ENCODE measurements around the gene TIAM2.

Gene TIAM2

DNA sequence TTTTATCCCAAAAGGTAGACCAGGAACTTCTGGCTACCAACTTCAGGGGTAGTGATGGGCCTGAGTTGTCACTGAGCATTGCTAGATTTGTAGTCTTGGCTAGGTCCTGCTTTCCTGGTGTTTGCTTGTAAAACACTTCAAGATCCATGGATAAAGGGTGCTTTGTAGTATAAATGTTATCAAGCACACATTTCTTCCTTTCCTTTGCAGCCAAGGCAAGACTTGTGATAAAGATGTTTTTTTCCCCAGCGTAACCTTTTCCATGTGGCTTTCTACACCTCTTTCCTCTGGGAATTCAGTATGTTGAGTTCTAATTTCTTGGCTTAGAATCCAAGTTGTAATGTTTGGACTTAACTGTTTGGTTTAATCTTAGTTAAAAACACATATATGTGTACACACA, 145.9 kb downstream of the TIAM2 start:
- Mint-ChIP-seq H3K36me3 (ENCODE audit: low read depth) (peaks cover 12% of the 10 kb centered on the region), H3K4me1 (ENCODE audit: low read depth) (peaks cover 24% of the 10 kb centered on the region), H3K4me3 (no peak overlapping the region), H3K27me3 (ENCODE audit: low read depth) (no peaks in the 10 kb centered on the region), H3K27ac (no peak overlapping the region), H3K9me3 (no peaks in the 10 kb centered on the region)
- no peak for DNase-seq (ENCODE audit: low spot score)

DNA sequence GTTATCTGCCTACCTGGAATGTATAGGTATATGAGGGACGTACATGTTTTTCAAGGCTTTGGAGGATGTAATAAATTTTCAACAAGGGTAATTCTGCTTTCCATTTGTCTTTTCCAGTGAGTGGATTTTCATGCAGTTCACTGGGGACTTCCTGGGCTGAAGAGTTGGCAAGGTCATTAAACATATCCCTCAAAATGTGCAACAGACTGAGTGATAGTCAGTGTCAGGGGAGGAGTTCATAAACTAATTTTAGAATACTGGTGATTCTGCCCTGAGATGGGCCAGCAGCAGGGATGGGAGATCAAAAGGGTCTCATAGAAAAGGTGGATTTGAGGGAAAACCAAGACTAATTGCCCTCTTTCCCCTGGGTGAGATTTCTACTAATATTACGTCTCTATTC, 146.4 kb downstream of the TIAM2 start:
- Mint-ChIP-seq H3K36me3 (ENCODE audit: low read depth) (peaks cover 12% of the 10 kb centered on the region), H3K4me3 (no peak overlapping the region), H3K9me3 (no peaks in the 10 kb centered on the region), H3K4me1 (ENCODE audit: low read depth) (peaks cover 24% of the 10 kb centered on the region), H3K27me3 (ENCODE audit: low read depth) (no peaks in the 10 kb centered on the region), H3K27ac (no peak overlapping the region)
- no peak for DNase-seq (ENCODE audit: low spot score)

DNA sequence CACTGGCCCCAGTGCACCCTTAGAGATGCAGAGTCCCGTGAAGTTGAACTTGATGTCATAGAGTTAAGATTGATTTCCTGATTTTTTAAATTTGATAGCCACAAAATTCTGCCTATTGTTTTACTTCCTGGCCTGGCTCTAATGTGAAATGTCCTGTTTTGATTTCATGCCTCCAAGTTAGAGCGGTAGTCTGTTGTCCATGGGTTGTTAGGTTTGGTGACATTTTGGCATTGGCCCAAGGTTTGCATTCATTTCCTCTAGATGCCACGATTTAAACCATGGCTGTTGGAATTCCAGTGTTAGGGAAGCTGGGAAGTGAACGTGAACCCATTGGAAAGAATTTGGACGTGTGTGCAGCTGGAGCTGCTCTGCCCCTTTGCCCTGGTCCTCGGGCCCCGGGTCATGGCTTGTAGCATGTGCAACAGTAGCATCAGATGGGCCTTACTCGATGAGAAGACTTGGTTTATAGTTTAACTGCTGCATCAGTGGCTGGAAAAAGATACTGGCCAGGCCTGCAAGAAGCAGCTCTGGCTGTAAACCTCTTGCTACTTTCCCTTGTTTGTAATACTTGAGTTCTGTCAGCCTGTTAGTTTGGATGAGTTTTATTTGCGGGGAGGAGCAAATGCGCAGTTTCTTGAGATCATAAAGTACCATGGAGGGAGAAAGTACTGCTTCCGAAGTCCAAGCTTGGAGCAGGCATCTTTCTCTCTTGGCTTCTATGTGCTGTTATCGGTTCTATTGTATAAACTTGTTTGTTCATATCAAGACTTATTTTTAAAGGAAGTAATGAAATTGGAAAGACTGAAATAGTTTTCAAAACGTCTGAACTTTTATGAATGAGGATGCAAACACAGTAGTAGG, 147.3 kb downstream of the TIAM2 start:
- peak overlapping the region; percentile 93 for H3K27ac Mint-ChIP-seq

DNA sequence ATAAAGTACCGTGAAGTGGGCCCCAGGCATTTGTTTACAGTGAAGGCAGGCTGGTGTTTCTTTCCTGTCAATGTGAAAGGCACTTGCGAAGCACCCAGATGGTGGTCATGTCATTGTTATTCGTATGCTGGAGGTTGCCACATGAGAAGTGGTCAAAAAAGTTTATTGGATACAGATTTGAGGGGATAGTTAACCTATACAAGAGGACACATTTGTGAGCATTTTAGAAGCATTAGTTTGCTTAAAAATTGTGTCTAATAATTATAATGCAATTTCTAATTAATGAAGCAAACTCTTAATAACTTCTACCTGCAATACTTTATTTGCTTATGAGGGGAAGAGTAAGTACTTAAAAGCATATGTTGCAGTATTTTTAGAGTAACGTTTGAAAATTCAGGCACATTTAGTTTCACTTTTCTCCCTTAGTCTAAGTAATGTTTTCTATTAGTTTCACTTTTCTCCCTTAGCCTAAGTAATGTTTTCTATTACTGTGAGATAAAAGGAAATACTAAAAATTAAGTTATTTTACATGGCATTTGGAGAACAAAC, 148.0 kb downstream of the TIAM2 start:
- no peaks in the 10 kb centered on the region for H3K27me3 Mint-ChIP-seq (ENCODE audit: low read depth)
- H3K4me1 Mint-ChIP-seq (ENCODE audit: low read depth) = peaks cover 27% of the 10 kb centered on the region
- no peak for DNase-seq (ENCODE audit: low spot score)
- peak overlapping the region; percentile 78 for H3K4me3 Mint-ChIP-seq
- H3K27ac Mint-ChIP-seq = peak overlapping the region; percentile 93
- peaks cover 14% of the 10 kb centered on the region for H3K36me3 Mint-ChIP-seq (ENCODE audit: low read depth)
- no peaks in the 10 kb centered on the region for H3K9me3 Mint-ChIP-seq

More for the DNA sequence above, 147.3 kb downstream of the TIAM2 start:
- Mint-ChIP-seq H3K4me3 (peak overlapping the region; percentile 78), H3K9me3 (no peaks in the 10 kb centered on the region), H3K27me3 (ENCODE audit: low read depth) (no peaks in the 10 kb centered on the region), H3K36me3 (ENCODE audit: low read depth) (peaks cover 12% of the 10 kb centered on the region), H3K4me1 (ENCODE audit: low read depth) (peaks cover 24% of the 10 kb centered on the region)
- no peak for DNase-seq (ENCODE audit: low spot score)

DNA sequence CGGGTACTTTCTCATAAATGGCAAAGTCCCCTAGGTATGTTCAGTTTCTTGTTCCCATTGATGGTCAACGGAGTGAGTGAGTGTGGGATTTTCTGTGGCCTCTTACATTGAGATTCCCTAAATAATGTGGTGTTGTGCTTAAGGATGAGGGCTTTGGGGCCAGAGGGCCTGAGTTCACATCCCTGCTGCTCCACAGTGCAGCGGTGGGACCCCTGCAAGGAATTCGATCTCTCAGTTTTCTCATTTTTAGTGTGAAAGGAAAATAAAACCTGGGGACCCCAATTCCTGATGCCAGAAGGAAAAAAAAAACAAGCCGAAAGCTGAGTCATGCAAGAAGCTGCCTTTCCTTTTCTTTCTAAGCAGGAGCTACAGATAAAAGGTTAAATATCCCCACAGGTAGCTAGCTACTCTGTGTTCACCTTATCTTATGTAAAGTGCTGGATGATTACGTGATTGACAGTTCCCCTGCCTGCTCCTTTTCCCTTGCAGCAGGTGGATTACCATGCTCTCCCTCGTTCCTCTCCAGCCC, 148.5 kb downstream of the TIAM2 start:
- Mint-ChIP-seq H3K4me1 (ENCODE audit: low read depth) (peaks cover 31% of the 10 kb centered on the region), H3K4me3 (peak overlapping the region; percentile 78), H3K27ac (peak overlapping the region; percentile 93), H3K36me3 (ENCODE audit: low read depth) (peaks cover 16% of the 10 kb centered on the region), H3K27me3 (ENCODE audit: low read depth) (no peaks in the 10 kb centered on the region), H3K9me3 (no peaks in the 10 kb centered on the region)
- DNase-seq (ENCODE audit: low spot score) = no peak

DNA sequence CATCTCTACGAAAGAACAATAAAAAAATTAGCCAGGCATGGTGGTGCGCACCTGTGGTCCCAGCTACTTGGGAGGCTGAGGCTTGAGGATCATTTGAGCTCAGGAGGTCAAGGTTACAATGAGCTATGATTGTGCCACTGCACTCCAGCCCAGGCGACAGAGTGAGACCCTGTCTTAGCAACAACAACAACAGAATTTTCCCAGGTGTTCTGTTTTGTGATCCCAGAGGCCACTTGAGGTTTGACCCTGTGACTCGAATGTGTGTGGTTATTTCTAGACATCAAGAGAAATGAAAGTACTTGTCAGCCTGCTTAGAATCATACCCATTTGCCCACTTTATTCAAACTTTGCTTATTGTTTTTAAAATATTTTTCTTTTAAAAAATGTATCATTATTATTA, 151.1 kb downstream of the TIAM2 start:
- Mint-ChIP-seq H3K27ac (no peak overlapping the region), H3K9me3 (no peaks in the 10 kb centered on the region), H3K36me3 (ENCODE audit: low read depth) (peaks cover 18% of the 10 kb centered on the region), H3K4me1 (ENCODE audit: low read depth) (peaks cover 39% of the 10 kb centered on the region), H3K4me3 (no peak overlapping the region), H3K27me3 (ENCODE audit: low read depth) (no peaks in the 10 kb centered on the region)
- no peak for DNase-seq (ENCODE audit: low spot score)

DNA sequence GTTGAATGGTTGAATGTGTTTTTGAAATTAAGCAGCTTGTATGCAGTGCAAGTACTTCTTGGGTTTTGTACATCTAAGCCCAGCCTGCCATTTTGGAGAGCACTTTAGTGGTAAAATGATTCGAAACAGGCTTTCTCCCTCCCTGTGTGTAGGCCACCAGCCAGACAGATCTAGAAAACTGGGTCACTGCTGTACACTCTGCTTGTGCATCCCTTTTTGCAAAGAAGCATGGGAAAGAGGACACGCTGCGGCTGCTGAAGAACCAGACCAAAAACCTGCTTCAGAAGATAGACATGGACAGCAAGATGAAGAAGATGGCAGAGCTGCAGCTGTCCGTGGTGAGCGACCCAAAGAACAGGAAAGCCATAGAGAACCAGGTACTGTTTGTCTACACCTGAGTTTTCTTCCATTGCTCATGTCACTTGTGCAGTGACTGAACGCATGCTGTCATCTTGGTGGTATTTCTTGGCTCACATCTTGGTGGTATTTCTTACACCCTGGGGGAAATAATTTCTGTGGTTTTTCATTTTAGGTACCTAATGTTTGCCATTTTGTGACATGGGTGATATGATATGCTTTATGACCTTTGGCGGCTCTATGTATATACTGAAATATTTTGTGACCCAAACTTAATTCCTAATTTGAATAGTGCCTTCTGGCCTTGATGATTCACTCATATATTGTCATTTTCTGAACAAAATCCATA, 153.0 kb downstream of the TIAM2 start:
- Mint-ChIP-seq H3K27me3 (ENCODE audit: low read depth) (no peaks in the 10 kb centered on the region), H3K36me3 (ENCODE audit: low read depth) (peaks cover 15% of the 10 kb centered on the region), H3K9me3 (no peaks in the 10 kb centered on the region), H3K4me3 (no peak overlapping the region), H3K27ac (no peak overlapping the region), H3K4me1 (ENCODE audit: low read depth) (peaks cover 36% of the 10 kb centered on the region)
- DNase-seq (ENCODE audit: low spot score) = no peak

DNA sequence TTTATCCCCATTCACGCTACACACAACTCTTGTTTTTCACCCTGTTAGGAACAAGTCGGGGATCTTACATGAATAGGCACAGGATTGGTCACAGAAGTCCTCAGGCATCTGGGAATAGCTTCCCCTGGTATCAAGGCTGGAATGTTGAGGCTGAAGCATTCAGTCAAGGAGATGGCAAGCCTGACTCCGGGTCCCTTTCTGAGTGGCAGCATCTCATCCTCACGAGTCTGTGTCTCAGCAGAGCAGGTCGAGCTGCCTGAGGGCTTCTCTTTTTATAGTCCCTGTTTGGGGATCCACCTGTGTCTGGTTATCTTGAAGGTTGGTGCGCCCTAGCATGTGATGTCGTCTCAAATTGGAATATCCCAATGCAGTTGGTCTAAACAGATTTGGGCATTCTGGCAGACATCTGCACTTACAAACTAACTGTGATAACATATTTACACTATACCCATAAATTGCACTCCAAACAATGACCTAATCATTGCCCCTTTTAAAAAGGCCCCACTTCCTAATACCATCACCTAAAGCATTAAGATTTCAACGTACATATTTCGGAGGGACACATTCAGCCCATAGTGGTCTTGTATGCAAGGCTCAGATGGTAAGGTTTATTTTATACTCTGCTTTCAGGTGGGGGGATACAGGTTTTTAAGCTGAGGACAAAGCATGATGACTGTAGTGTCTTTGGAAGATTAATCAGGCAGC, 156.0 kb downstream of the TIAM2 start:
- no peak overlapping the region for H3K27ac Mint-ChIP-seq
- no peaks in the 10 kb centered on the region for H3K9me3 Mint-ChIP-seq
- H3K27me3 Mint-ChIP-seq (ENCODE audit: low read depth) = no peaks in the 10 kb centered on the region
- H3K36me3 Mint-ChIP-seq (ENCODE audit: low read depth) = peaks cover 8% of the 10 kb centered on the region
- H3K4me1 Mint-ChIP-seq (ENCODE audit: low read depth) = peaks cover 53% of the 10 kb centered on the region
- DNase-seq (ENCODE audit: low spot score) = no peak
- no peak overlapping the region for H3K4me3 Mint-ChIP-seq

DNA sequence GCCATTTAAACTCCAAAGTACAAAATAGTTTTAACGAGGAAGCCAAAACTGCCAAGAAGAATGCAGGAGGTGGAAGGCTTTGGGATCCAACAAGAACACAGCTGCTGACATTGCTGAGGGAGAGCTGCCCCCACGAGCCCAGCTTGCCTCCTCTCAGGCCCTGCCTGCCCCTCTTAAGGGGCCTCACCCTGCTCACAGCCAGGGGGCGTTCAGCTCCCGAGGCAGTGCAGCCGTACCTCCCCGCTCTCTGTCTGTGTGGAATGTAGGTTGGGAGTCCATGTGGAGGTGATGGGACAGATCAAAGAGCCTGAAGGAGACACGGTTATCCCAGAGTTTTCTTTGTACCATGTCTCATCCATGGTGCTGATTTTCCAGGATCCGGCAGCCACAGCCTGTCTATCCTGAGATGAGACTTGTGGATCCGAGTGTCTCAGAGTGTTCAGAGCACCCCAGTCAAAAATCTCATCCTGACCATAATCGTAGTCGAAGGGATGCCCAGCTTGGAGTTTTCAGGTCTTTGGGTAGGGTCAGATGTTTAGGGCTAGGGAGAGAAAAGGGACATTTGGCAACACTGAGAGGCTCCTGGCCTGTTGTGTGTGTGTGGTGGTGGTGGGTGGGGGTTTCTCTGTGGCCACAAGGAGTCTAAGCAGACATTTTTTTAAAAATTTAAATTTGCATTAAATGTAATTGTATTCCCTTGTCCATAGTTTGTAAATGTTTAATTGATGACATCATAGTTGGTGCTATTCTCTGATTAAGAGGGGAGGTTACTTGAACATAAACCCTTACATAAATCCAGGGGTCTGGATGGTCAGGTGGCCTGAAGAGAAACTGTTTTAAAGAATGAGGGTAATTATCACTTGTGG, 157.3 kb downstream of the TIAM2 start:
- Mint-ChIP-seq H3K4me1 (ENCODE audit: low read depth) (peaks cover 61% of the 10 kb centered on the region), H3K36me3 (ENCODE audit: low read depth) (peaks cover 8% of the 10 kb centered on the region), H3K27ac (peak overlapping the region; percentile 91), H3K9me3 (no peaks in the 10 kb centered on the region), H3K4me3 (peak overlapping the region; percentile 62), H3K27me3 (ENCODE audit: low read depth) (no peaks in the 10 kb centered on the region)
- no peak for DNase-seq (ENCODE audit: low spot score)

DNA sequence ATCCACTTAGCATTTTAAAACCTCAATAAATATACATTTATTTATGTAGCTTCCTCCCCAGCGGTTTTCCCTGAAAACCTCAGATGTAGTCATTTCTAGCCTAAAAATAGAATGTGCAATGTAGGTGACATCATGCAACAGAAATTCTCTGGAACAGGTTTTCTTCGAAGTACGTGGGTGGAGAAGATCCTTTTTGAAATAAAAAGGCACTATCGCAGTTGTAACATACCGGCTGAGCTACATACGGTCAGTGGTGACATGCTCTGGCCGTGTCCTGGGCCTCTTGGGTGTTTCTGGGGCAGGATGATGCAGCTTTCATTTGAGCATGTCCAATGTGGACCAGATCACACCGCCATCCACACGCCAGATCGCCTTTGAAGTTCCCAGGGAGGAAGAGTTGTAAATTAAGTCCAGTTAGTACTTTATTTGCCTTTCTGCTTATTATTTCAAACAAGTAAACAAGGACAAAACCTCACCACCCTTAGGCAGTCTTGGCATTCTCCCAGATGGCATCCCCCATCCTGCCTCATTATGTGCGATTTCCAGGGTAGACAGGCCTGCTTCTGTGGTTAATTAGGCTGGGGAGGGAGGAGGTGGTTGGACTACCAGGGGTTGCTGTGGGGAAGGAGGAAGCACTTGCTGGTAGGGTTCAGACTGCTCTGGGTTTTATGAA, 159.2 kb downstream of the TIAM2 start:
- peak overlapping the region; percentile 91 for H3K27ac Mint-ChIP-seq
- H3K4me3 Mint-ChIP-seq = peak overlapping the region; percentile 62
- peak; percentile 74 for DNase-seq (ENCODE audit: low spot score)
- no peaks in the 10 kb centered on the region for H3K27me3 Mint-ChIP-seq (ENCODE audit: low read depth)
- peaks cover 70% of the 10 kb centered on the region for H3K4me1 Mint-ChIP-seq (ENCODE audit: low read depth)
- no peaks in the 10 kb centered on the region for H3K9me3 Mint-ChIP-seq
- peaks cover 4% of the 10 kb centered on the region for H3K36me3 Mint-ChIP-seq (ENCODE audit: low read depth)

DNA sequence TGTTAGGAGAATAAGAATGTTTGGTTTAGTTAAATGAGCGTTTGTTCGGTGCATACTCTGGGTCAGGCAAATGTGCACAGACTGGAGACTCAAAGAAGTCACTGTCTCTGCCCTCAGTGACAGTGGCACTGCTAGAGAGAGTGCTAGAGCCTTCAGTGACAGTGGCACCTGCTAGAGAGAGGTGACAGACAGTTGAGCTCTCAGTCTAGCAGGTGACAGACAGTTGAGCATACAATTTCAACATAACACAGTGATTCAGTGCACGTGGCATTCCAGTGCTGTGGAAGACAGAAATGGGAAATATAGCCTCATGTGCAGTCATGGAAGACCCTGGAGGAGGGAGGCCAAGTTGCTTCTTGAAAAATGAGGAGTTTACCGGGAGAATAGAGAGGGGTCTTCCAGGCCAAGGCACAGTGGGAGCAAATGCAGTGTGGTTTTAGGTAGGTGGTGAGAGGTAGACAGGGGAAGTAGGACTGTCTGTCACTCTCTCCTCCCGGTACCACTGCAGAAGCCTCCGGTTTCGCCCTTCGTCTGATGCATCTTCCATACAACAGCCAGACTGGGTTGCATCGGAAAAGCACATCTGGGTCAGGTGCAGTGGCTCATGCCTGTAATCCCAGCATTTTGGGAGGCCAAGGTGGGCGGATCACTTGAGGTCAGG, 160.8 kb downstream of the TIAM2 start:
- Mint-ChIP-seq H3K27ac (peak overlapping the region; percentile 91), H3K4me3 (peak overlapping the region; percentile 62), H3K36me3 (ENCODE audit: low read depth) (peaks cover 11% of the 10 kb centered on the region), H3K9me3 (peaks cover 12% of the 10 kb centered on the region), H3K27me3 (ENCODE audit: low read depth) (no peaks in the 10 kb centered on the region), H3K4me1 (ENCODE audit: low read depth) (peaks cover 70% of the 10 kb centered on the region)
- DNase-seq (ENCODE audit: low spot score) = no peak

DNA sequence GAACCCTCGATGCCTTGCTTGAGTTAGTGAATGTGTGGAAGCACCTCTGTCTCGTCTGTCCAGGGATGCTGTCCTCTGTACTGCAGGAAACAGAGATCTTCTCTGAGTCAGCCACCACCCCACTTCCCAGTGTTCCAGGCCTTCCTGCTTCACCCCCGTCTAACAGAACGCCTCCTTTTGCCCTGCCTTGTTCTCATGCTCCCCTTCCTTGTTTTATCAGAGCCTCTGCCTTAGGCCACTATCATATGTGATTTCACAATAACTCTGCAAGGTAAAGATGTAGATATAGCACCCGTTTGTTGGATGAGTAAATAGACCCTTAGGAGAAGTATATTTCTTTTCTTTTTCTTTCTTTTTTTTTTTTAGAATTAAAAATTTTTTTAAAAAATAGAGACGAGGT, 162.0 kb downstream of the TIAM2 start:
- H3K9me3 Mint-ChIP-seq = peaks cover 16% of the 10 kb centered on the region
- H3K4me3 Mint-ChIP-seq = peak overlapping the region; percentile 16
- peak overlapping the region; percentile 67 for H3K27ac Mint-ChIP-seq
- no peaks in the 10 kb centered on the region for H3K27me3 Mint-ChIP-seq (ENCODE audit: low read depth)
- peaks cover 73% of the 10 kb centered on the region for H3K4me1 Mint-ChIP-seq (ENCODE audit: low read depth)
- no peak for DNase-seq (ENCODE audit: low spot score)
- H3K36me3 Mint-ChIP-seq (ENCODE audit: low read depth) = peaks cover 17% of the 10 kb centered on the region
